HCT116 (cell line): ENCODE data around the gene CHD9NB. TPM values are rescaled to one million over a fixed set of nuclear protein-coding genes. Genes with fewer than 3 reads are reported as not detected.
A peak's percentile ranks its signal among the peaks of the same experiment; 100 is the strongest.

Source experiments
- ATAC-seq: fragments of 200-7000 bp; cut with Tn5 transposase; 2 replicates; pipeline ENCODE4 v1.9.1; 2020; ENCODE audit warnings: mild to moderate bottlenecking, moderate library complexity
- BruUV-seq: library from RNA; stranded (reverse); fragments of 400-500 nt; replicated peaks from 2 replicates; lab custom pipeline; 2021; lab: Mats Ljungman, UMichigan
- CTCF ChIA-PET: fragments of 300-600 bp; sonication (Branson Sonifier 250); formaldehyde crosslinking; loops from one replicate; lab custom pipeline; 2021; ENCODE audit warnings: antibody characterized with exemption; lab: Charles Lee
- POLR2A ChIA-PET: fragments of 300-600, 350-600 bp; sonication (Branson Sonifier 250); formaldehyde crosslinking; loops from one replicate; lab custom pipeline; 2021; ENCODE audit warnings: antibody characterized with exemption; lab: Charles Lee
- RAD21 ChIA-PET, 2 experiments: fragments of 300-600 bp; sonication (Branson Sonifier 250); formaldehyde crosslinking; loops; one replicate each; lab custom pipeline; 2023; ENCODE audit warnings: low total read pairs in 2 of 2; ENCODE audit not compliant: uncharacterized antibody in 2 of 2, unreplicated experiment in 2 of 2, low non-redundant PET in 1 of 2; lab: Charles Lee
- DNase-seq: peaks from one replicate; pipeline ENCODE4 v3.0.0-alpha.2; 2010; ENCODE audit warnings: low read depth, low spot score
- H2AFZ ChIP-seq: fragments of 200-600 bp; shearing (Covaris generic), sonication (generic); 2 replicates; pipeline ENCODE4 v1.6.1; 2017; ENCODE audit warnings: low read depth, mixed run types, mixed read lengths, antibody characterized with exemption, low read length; ENCODE audit not compliant: poor library complexity, severe bottlenecking
- H3K27ac ChIP-seq: 2 replicates; pipeline ENCODE4 v1.5.1; 2012; ENCODE audit warnings: low read depth, low read length
- H3K27me3 ChIP-seq: fragments of 200-600 bp; sonication (generic); 2 replicates; pipeline ENCODE4 v1.6.1; 2016; ENCODE audit warnings: mixed run types, low read length, mixed read lengths; ENCODE audit not compliant: insufficient read depth
- H3K36me3 ChIP-seq, 2 experiments: fragments of 200-500 bp in 1 of 2; fragments of 200-600 bp in 1 of 2; sonication (Bioruptor generic) in 1 of 2; sonication (generic) in 1 of 2; 2 replicates each; pipeline versions ENCODE4 v1.5.1 to v1.6.1; 2014 to 2016; ENCODE audit warnings: low read length in 2 of 2, inconsistent platforms in 1 of 2, mixed read lengths in 1 of 2, mixed run types in 1 of 2; ENCODE audit not compliant: insufficient read depth in 2 of 2, control insufficient read depth in 1 of 2
- H3K4me1 ChIP-seq, 2 experiments: fragments of 200-600 bp in 1 of 2; sonication (generic) in 1 of 2; 2 replicates each; pipeline versions ENCODE4 v1.5.1 to v1.6.1; 2012 to 2017; ENCODE audit warnings: low read length in 2 of 2, inconsistent platforms in 1 of 2, mild to moderate bottlenecking in 1 of 2, mixed read lengths in 1 of 2, mixed run types in 1 of 2, moderate library complexity in 1 of 2; ENCODE audit not compliant: insufficient read depth in 2 of 2, control insufficient read depth in 1 of 2
- H3K4me2 ChIP-seq: fragments of 200-600 bp; sonication (generic); 2 replicates; pipeline ENCODE4 v1.6.1; 2017; ENCODE audit warnings: mixed run types, low read length, mixed read lengths
- H3K4me3 ChIP-seq, 2 experiments: fragments of 200-600 bp in 1 of 2; sonication (generic) in 1 of 2; replicated peaks in 1 of 2; 2 replicates each; pipeline ENCODE4 v1.5.1; 2011 to 2016; ENCODE audit warnings: low read length in 2 of 2, control low read depth in 1 of 2, low read depth in 1 of 2, mild to moderate bottlenecking in 1 of 2, mixed read lengths in 1 of 2, mixed run types in 1 of 2
- H3K79me2 ChIP-seq: fragments of 200-600 bp; sonication (generic); 2 replicates; pipeline ENCODE4 v1.6.1; 2017; ENCODE audit warnings: mild to moderate bottlenecking, mixed run types, low read length, moderate library complexity, mixed read lengths; ENCODE audit not compliant: insufficient read depth
- H3K9ac ChIP-seq: fragments of 200-600 bp; sonication (generic); 2 replicates; pipeline ENCODE4 v1.6.1; 2016; ENCODE audit warnings: low read length, mixed read lengths
- H3K9me2 ChIP-seq: fragments of 200-600 bp; sonication (generic), shearing (Covaris generic); 2 replicates; pipeline ENCODE4 v1.6.1; 2017; ENCODE audit warnings: mixed run types, mild to moderate bottlenecking, moderate library complexity; ENCODE audit not compliant: insufficient read depth
- H3K9me3 ChIP-seq, 2 experiments: fragments of 200-500 bp in 1 of 2; fragments of 200-600 bp in 1 of 2; sonication (Bioruptor generic) in 1 of 2; sonication (generic) in 1 of 2; 2 replicates each; pipeline ENCODE4 v1.6.1; 2014 to 2017; ENCODE audit warnings: low read length in 2 of 2, mixed read lengths in 2 of 2, inconsistent platforms in 1 of 2, low read depth in 1 of 2, mild to moderate bottlenecking in 1 of 2, mixed run types in 1 of 2, moderate library complexity in 1 of 2; ENCODE audit not compliant: control insufficient read depth in 1 of 2, insufficient read depth in 1 of 2
- H4K20me1 ChIP-seq: fragments of 200-600 bp; sonication (generic), shearing (Covaris generic); 2 replicates; pipeline ENCODE4 v1.6.1; 2017; ENCODE audit warnings: mixed run types, mild to moderate bottlenecking, moderate library complexity; ENCODE audit not compliant: insufficient read depth
- CBX3 ChIP-seq: IDR thresholded peaks from 2 replicates; pipeline ENCODE4 v1.6.1; 2012; ENCODE audit warnings: low read depth
- CEBPB ChIP-seq: IDR thresholded peaks from 2 replicates; pipeline ENCODE4 v1.6.1; 2012; ENCODE audit warnings: low read depth
- CTCF ChIP-seq, 3 experiments: fragments of 200-600 bp in 1 of 3; sonication (generic) in 1 of 3; IDR thresholded peaks in 2 of 3; conservative IDR thresholded peaks in 1 of 3; 2 replicates each; pipeline ENCODE4 v1.5.1; 2012 to 2017; ENCODE audit warnings: low read depth in 2 of 3, low read length in 2 of 3, antibody characterized with exemption in 1 of 3, borderline replicate concordance in 1 of 3, control low read depth in 1 of 3, mild to moderate bottlenecking in 1 of 3, mixed read lengths in 1 of 3, mixed run types in 1 of 3, moderate library complexity in 1 of 3; ENCODE audit not compliant: insufficient read depth in 1 of 3
- EGR1 ChIP-seq: IDR thresholded peaks from 2 replicates; pipeline ENCODE4 v1.6.1; 2012; ENCODE audit warnings: low read depth
- ELF1 ChIP-seq: IDR thresholded peaks from 2 replicates; pipeline ENCODE4 v1.6.1; 2012; ENCODE audit warnings: low read depth, borderline replicate concordance
- EZH2 ChIP-seq: fragments of 200-600 bp; sonication (generic); IDR thresholded peaks from 2 replicates; pipeline ENCODE4 v1.6.1; 2017; ENCODE audit warnings: antibody characterized with exemption, mixed run types
- EZH2phosphoT487 ChIP-seq: fragments of 200-600 bp; IDR thresholded peaks from 2 replicates; pipeline ENCODE4 v1.6.1; 2018; ENCODE audit warnings: antibody characterized with exemption, borderline replicate concordance
- FOSL1 ChIP-seq: IDR thresholded peaks from 2 replicates; pipeline ENCODE4 v1.6.1; 2012; ENCODE audit warnings: low read depth
- MAX ChIP-seq: IDR thresholded peaks from 2 replicates; pipeline ENCODE4 v1.6.1; 2012
- POLR2A ChIP-seq: IDR thresholded peaks from 2 replicates; pipeline ENCODE4 v1.7.0; 2011; ENCODE audit warnings: borderline replicate concordance; ENCODE audit not compliant: insufficient read depth, insufficient read length; ENCODE audit errors: extremely low read depth
- POLR2AphosphoS5 ChIP-seq: IDR thresholded peaks from 2 replicates; pipeline ENCODE4 v1.6.1; 2011; ENCODE audit warnings: mild to moderate bottlenecking, low read depth, low read length, moderate library complexity
- RAD21 ChIP-seq: IDR thresholded peaks from 2 replicates; pipeline ENCODE4 v1.6.1; 2012; ENCODE audit warnings: low read depth, mild to moderate bottlenecking
- REST ChIP-seq: IDR thresholded peaks from 2 replicates; pipeline ENCODE4 v1.6.1; 2012; ENCODE audit warnings: low read depth
- SIN3A ChIP-seq: IDR thresholded peaks from 2 replicates; pipeline ENCODE4 v1.6.1; 2012; ENCODE audit warnings: low read depth
- SRF ChIP-seq: IDR thresholded peaks from 2 replicates; pipeline ENCODE4 v1.6.1; 2012; ENCODE audit warnings: low read depth
- TCF7L2 ChIP-seq: IDR thresholded peaks from 2 replicates; pipeline ENCODE4 v1.7.0; 2011; ENCODE audit warnings: borderline replicate concordance, inconsistent platforms; ENCODE audit not compliant: insufficient read depth, insufficient read length; ENCODE audit errors: extremely low read depth
- YY1 ChIP-seq: IDR thresholded peaks from 2 replicates; pipeline ENCODE4 v1.6.1; 2011; ENCODE audit warnings: low read length, low read depth, moderate library complexity, mild to moderate bottlenecking; ENCODE audit not compliant: insufficient replicate concordance; ENCODE audit errors: extremely low read depth
- ZBTB33 ChIP-seq: IDR thresholded peaks from 2 replicates; pipeline ENCODE4 v1.6.1; 2011; ENCODE audit warnings: mild to moderate bottlenecking, low read length, moderate library complexity; ENCODE audit not compliant: insufficient replicate concordance; ENCODE audit errors: extremely low read depth
- ZFX ChIP-seq: fragments of 450-650 bp; IDR thresholded peaks from 2 replicates; pipeline ENCODE4 v1.6.1; 2017
- ZNF274 ChIP-seq: fragments of 200-500 bp; sonication (Bioruptor generic); IDR thresholded peaks from 2 replicates; pipeline ENCODE4 v1.6.1; 2014; ENCODE audit warnings: mild to moderate bottlenecking, low read depth, low read length, inconsistent platforms
- intact Hi-C: fragments of 100-400 bp; cut with micrococcal nuclease; formaldehyde crosslinking; loops from 2 replicates; pipeline ENCODE4 v1.10.0; 2022
- total RNA-seq: library from RNA; stranded (reverse); gene quantifications from one replicate; pipeline ENCODE4 v1.2.1, GENCODE V29; 2021; ENCODE audit not compliant: unreplicated experiment

Gene CHD9NB
- total RNA-seq, 1 experiment from 2014 or later = 1.2 TPM

GRCh38 chr16:53041320-53042051, 11.2 kb downstream of the CHD9NB start:
- Histone ChIP-seq H3K4me2 (no peak overlapping the region), H3K27ac (0 out of 2 replicates have a peak overlapping the region, but pooled peaks have one; percentile 4), H3K4me1 (peaks cover 0 to 3% of the 10 kb centered on the region in 2 experiments; a peak in 1 of 4 replicates), H4K20me1 (no peaks in the 10 kb centered on the region), H2AFZ (no peak overlapping the region), H3K36me3 (no peaks in the 10 kb centered on the region), H3K9ac (no peak overlapping the region), H3K4me3 (no peak overlapping the region), H3K27me3 (no peaks in the 10 kb centered on the region), H3K79me2 (no peaks in the 10 kb centered on the region), H3K9me2 (no peaks in the 10 kb centered on the region), H3K9me3 (no peaks in the 10 kb centered on the region)
- ChIA-PET POLR2A (no interaction called here), CTCF (no interaction called here), RAD21 (interaction anchor here in 1 of 2 experiments (0.5 kb wide), 1 partner anchor 242 kb away, joined by 3 read pairs; no protein-coding TSS in a partner anchor)
- BruUV-seq = no TSS peak
- ATAC-seq (no peak), DNase-seq (no peak)
- intact Hi-C loops = no loop called here
- TF ChIP-seq CEBPB = no peak
- TF ChIP-seq YY1 = no peak
- no peak for TF ChIP-seq CBX3
- TF ChIP-seq ZNF274 = no peak
- TF ChIP-seq RAD21 = no peak
- no peak for TF ChIP-seq POLR2AphosphoS5
- no peak for TF ChIP-seq FOSL1
- TF ChIP-seq POLR2A = no peak
- no peak for TF ChIP-seq ZFX
- TF ChIP-seq CTCF (IDR thresholded peaks at IDR 0.05 in 2 of 3, conservative IDR thresholded peaks at IDR 0.05 in 1 of 3; ENCODE audit: borderline replicate concordance in 1 of 3, insufficient read depth in 1 of 3, low read depth in 2 of 3, low read length in 2 of 3) = no peak
- TF ChIP-seq TCF7L2 = no peak
- TF ChIP-seq REST = no peak
- TF ChIP-seq EGR1 = no peak
- TF ChIP-seq EZH2 = no peak
- TF ChIP-seq EZH2phosphoT487 = no peak
- TF ChIP-seq SIN3A = no peak
- no peak for TF ChIP-seq MAX
- TF ChIP-seq ELF1 = no peak
- TF ChIP-seq ZBTB33 = no peak
- TF ChIP-seq SRF = no peak
